ENCODE results near the gene TMBIM4. TPM values are rescaled to one million over a fixed set of nuclear protein-coding genes. Genes with fewer than 3 reads are reported as not detected.
"Not testable (repeated sequence)": the region's sequence is repeated elsewhere in the genome, so short reads cannot be mapped to it uniquely, and the experiment has no call there.

The TMBIM4 gene, protein sequence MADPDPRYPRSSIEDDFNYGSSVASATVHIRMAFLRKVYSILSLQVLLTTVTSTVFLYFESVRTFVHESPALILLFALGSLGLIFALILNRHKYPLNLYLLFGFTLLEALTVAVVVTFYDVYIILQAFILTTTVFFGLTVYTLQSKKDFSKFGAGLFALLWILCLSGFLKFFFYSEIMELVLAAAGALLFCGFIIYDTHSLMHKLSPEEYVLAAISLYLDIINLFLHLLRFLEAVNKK
- total RNA-seq: 97.0 TPM
- 224 TPM for polyA plus RNA-seq

DNA sequence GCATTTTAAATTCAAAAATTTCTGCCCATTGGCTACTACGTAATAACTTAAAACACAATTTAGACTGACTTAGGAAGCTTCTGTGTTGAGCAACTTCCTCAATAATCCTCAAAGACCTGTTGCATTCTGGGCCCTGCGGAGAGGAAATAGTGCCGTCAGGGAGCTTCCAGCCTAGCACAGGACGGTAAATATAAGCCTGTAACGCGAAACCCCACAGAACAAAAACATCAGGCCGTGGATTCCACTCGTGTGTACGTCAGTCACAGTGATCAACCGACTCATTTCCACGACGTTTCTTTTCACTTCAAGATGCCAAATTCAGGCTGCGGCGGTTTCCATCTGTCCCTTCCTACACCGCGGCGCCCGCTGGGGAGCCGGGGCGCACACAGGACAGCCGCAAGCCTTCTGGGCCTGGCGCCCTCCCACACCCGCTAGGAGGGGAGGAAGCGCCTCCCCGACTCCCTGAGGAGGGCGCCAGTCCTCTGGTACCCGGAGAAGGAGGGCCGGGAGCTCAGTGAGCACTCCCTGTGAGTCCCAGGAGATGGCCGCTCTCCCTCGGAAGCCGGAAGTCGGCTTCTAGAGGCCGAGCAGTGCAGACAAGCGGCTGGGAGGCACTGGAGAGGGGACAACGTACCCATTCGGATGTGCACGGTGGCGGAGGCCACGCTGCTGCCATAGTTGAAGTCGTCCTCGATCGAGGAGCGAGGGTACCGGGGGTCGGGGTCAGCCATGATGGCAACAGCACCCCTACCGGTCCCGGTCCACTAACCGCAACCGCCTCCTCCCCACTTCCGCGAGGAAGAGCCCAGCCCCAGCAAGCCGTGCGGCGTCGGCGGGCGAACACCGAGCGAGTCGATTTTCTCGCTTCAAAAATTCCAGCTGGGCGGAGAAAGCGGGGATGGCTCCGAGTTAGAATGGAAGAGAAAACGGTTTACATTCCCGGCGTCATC is at the start of gene TMBIM4:
Gene TMBIM4, minus strand, starts transcription at position 776 of the 950 bp plus-strand sequence. Its CDS starts 45 bp downstream, at position 731.
- WGBS: under 1% methylated on average over 67 of the region's 67 CpGs
- peak; percentile 86 for DNase-seq (ENCODE audit: extremely low spot score)
- H3K36me3 ChIP-seq (ENCODE audit: insufficient read depth): no peaks in the 10 kb centered on the region

DNA sequence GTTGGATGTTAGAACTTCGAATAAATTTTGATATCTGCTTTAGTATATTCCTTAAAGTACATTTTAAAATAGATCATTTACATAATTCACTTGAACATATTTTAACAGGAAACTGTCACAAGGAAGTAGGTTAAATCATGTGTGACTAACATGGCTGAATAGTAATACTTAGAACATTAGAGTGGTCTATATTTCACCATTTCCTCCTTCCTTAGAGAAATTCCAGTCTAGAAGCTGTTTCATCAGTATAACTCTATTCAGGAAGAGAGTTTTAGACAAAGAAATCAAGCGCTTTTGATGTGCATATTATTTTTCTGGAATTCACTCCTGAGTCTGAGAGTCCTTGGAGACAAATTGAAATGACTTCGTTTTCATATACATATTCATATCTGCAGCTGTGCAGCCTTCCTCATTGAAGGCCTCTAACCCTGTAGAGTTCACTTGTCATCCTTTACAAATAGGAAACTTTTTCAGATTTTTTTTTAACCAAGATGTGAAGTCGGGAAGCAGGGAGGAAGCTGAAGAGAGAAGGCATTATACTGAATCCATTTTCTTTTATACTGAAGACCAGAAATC is 47.6 kb upstream of the TMBIM4 start:
- Histone ChIP-seq H3K4me1 (ENCODE audit: insufficient read depth) (no peaks in the 10 kb centered on the region), H3K36me3 (ENCODE audit: insufficient read depth) (no peaks in the 10 kb centered on the region), H3K27ac (ENCODE audit: low read depth) (no peak overlapping the region), H3K4me3 (ENCODE audit: low read depth, low read length) (no peak overlapping the region)
- 69% methylated on average over 4 of the region's 4 CpGs for WGBS
- DNase-seq (ENCODE audit: extremely low spot score): no peak

More for the DNA sequence above, at the start of gene TMBIM4:
- peak within 1 kb of the TSS; percentile 72 for H3K4me3 ChIP-seq (ENCODE audit: low read depth, low read length)
- no peaks in the 10 kb centered on the region for H3K4me1 ChIP-seq (ENCODE audit: insufficient read depth)
- H3K27ac ChIP-seq (ENCODE audit: low read depth): peak within 1 kb of the TSS; percentile 99

DNA sequence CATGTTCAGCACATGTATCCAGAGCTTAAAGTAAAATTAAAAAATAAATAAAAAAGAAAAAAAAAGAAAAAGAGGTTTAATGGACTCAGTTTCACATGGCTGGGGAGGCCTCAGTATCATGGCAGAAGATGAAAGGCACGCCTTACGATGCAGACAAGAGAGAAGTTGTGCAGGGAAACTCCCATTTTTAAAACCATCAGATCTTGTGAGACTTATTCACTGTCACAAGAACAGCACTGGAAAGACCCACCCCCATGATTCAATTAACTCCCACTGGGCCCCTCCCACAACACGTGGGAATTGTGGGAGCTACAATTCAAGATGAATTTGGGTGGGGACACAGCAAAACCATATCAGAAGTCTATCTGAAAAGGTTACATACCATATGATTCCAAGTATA is 43.2 kb upstream of the TMBIM4 start:
- WGBS: 90% methylated on average over 3 of the region's 3 CpGs
- H3K27ac ChIP-seq (ENCODE audit: low read depth): peak overlapping the region; percentile 23
- H3K4me3 ChIP-seq (ENCODE audit: low read depth, low read length); H3K36me3 ChIP-seq (ENCODE audit: insufficient read depth); H3K4me1 ChIP-seq (ENCODE audit: insufficient read depth); DNase-seq (ENCODE audit: extremely low spot score): not testable (repeated sequence)

DNA sequence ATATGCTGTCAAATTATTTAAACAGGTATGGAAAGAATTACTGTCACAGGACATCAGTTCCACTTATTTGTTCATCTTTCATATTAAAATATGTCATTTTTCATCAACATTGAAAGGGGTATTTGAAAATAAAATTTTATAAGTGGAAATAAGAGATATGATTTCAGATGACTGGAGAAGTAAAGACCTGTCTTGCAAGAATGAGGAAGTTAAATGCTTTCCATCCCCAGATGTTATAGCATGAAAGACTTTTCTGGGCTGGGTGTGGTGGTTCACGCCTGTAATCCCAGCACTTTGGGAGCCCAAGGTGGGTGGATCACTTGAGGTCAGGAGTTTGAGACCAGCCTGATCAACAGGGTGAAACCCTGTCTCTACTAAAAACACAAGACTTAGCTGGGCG is 41.8 kb upstream of the TMBIM4 start:
- H3K36me3 ChIP-seq (ENCODE audit: insufficient read depth); H3K27ac ChIP-seq (ENCODE audit: low read depth); H3K4me3 ChIP-seq (ENCODE audit: low read depth, low read length); DNase-seq (ENCODE audit: extremely low spot score); H3K4me1 ChIP-seq (ENCODE audit: insufficient read depth): not testable (repeated sequence)
- 95% methylated on average over 2 of the region's 2 CpGs for WGBS

DNA sequence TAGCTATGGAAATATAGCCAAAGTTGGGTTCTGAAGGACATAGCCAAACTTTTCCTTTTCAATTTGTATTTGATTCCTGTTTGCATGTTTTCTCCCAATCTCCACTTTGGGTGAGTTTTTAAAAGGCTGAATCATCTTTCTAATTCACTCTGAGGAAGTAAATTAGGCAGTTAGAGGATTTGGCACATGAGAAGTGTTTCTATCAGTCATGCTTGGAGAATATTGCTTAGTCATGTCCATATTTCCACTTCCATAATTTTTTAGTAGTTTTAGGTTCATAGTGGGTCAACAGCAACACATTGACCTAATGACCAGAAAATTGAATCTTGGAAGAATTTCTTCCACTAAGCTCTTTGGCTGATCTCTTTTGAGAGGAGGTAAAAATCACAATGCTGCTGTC is 41.0 kb upstream of the TMBIM4 start:
- Histone ChIP-seq H3K27ac (ENCODE audit: low read depth) (no peak overlapping the region), H3K4me3 (ENCODE audit: low read depth, low read length) (no peak overlapping the region), H3K4me1 (ENCODE audit: insufficient read depth) (no peaks in the 10 kb centered on the region), H3K36me3 (ENCODE audit: insufficient read depth) (no peaks in the 10 kb centered on the region)
- DNase-seq (ENCODE audit: extremely low spot score): no peak

DNA sequence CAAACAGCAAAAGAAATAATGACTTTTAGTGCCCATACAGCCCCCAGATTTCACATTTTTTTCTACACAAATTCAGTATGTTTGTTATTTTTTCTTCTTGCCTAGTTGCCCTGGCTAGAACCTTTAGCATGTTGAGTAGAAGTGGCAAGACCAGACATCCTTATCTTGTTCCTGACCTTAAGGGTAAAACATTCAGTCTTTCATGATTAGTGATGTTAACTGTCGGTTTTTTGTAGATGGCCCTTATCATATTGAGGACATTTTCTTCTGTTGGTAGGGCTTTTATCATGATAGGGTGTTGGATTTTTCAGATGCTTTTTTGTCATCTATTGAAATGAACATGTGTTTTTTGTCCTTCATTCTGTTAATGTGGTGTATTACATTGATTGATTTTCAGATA is 36.3 kb upstream of the TMBIM4 start:
- no peak overlapping the region for H3K27ac ChIP-seq (ENCODE audit: low read depth)
- WGBS: 84% methylated on average over 1 of the region's 1 CpG
- no peaks in the 10 kb centered on the region for H3K4me1 ChIP-seq (ENCODE audit: insufficient read depth)

DNA sequence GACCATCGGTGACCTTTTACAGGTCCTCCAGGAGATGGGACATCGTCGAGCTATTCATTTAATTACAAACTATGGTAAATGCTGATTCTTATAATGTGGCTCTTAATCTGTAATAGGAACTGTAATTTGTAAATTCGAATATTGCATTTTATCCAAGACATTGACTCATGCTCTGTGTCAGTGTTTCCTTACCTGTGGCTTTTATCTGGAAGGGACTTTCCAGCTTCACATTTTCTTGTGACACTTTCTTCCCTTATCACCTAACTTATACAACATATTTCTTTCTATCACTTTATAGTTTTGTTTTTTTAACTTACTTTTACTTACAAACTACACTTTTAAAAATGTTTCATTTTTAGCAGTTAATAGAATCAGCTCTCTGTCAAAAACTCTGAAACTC is 34.0 kb upstream of the TMBIM4 start:
- WGBS: 86% methylated on average over 4 of the region's 4 CpGs
- Histone ChIP-seq H3K27ac (ENCODE audit: low read depth) (no peak overlapping the region), H3K4me1 (ENCODE audit: insufficient read depth) (no peaks in the 10 kb centered on the region), H3K4me3 (ENCODE audit: low read depth, low read length) (no peak overlapping the region), H3K36me3 (ENCODE audit: insufficient read depth) (no peaks in the 10 kb centered on the region)
- DNase-seq (ENCODE audit: extremely low spot score): no peak

More for the DNA sequence above, 36.3 kb upstream of the TMBIM4 start:
- H3K4me3 ChIP-seq (ENCODE audit: low read depth, low read length): no peak overlapping the region
- H3K36me3 ChIP-seq (ENCODE audit: insufficient read depth): no peaks in the 10 kb centered on the region
- DNase-seq (ENCODE audit: extremely low spot score): no peak

DNA sequence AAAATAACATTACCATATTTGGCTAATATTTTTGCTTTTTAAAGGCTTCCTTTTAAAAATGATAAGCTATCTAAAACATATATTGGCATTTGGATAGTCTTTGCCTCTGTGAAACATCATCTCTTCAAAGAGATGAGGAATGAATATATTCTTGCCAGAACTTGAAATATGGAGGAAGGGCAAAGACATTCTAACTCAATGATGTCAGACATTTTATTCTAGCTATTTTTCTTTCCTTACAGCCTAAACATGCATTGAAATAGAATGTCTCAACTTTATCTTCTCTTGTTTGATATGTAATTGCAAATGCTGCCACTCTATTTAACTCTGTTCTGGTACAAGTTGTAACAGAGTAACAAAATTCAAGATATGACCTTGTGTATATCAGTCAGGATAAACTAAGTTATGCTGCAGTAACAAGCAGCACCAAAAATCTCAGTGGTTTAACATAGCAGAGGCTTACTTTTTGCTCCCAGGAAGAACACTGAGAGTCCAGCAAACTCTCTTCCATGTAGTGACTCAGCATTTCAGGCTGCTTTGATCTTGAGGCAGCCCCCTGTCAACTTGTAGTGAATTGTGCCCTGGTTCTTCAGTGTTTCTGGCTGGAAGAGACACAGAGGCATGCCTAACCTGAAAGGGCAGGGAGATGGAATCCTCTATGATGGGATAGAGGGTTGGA is 30.2 kb upstream of the TMBIM4 start:
- no peak for DNase-seq (ENCODE audit: extremely low spot score)

DNA sequence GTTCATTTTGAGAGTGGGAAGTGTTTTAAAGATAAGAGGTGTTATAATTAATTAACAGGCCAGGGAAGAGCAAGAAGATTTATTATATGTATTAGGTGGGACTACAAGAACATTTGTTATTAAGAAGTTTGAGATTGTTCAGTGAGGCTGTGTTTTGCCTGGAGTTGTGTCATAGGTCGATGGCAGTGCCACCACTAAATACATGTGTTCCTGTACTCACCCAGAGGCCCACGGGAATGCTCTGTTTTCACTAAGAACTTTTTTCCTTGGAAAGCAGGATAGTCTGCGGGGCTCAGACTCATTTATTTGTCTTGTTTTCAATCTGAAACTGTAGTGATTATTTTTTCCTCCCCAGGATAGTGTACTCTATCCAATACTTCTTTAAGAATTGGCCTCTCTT is 29.3 kb upstream of the TMBIM4 start:
- H3K36me3 ChIP-seq (ENCODE audit: insufficient read depth): peaks cover 1% of the 10 kb centered on the region
- no peak for DNase-seq (ENCODE audit: extremely low spot score)
- H3K27ac ChIP-seq (ENCODE audit: low read depth): no peak overlapping the region
- H3K4me3 ChIP-seq (ENCODE audit: low read depth, low read length): no peak overlapping the region
- no peaks in the 10 kb centered on the region for H3K4me1 ChIP-seq (ENCODE audit: insufficient read depth)
- 89% methylated on average over 3 of the region's 3 CpGs for WGBS

More for the DNA sequence above, 30.2 kb upstream of the TMBIM4 start:
- Histone ChIP-seq H3K36me3 (ENCODE audit: insufficient read depth) (no peaks in the 10 kb centered on the region), H3K4me3 (ENCODE audit: low read depth, low read length) (no peak overlapping the region), H3K4me1 (ENCODE audit: insufficient read depth) (no peaks in the 10 kb centered on the region), H3K27ac (ENCODE audit: low read depth) (no peak overlapping the region)

DNA sequence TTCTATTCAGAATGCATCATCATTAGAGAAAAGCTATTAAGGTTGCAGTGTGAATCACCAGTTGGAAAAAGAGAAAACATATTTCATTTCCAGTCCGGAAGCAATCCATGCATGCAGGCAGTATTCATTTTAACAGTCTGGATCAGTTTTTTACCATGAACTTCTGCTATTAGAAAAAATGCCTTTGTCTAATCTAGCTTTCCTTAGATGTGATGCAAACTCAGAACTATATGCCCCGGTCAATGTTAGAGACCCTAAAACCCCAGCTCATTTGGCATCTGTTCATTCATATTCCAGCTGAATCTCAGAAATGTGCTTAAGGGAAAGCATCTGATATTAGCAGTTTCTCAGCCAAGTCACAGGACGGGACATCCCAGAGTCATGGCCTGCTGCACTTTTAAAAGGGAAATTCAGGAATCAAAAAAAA is 27.7 kb upstream of the TMBIM4 start:
- no peaks in the 10 kb centered on the region for H3K4me1 ChIP-seq (ENCODE audit: insufficient read depth)
- H3K27ac ChIP-seq (ENCODE audit: low read depth): no peak overlapping the region
- 38% methylated on average over 3 of the region's 3 CpGs for whole genome bisulfite sequencing
- H3K36me3 ChIP-seq (ENCODE audit: insufficient read depth): peaks cover 1% of the 10 kb centered on the region
- no peak for DNase-seq (ENCODE audit: extremely low spot score)
- H3K4me3 ChIP-seq (ENCODE audit: low read depth, low read length): no peak overlapping the region

DNA sequence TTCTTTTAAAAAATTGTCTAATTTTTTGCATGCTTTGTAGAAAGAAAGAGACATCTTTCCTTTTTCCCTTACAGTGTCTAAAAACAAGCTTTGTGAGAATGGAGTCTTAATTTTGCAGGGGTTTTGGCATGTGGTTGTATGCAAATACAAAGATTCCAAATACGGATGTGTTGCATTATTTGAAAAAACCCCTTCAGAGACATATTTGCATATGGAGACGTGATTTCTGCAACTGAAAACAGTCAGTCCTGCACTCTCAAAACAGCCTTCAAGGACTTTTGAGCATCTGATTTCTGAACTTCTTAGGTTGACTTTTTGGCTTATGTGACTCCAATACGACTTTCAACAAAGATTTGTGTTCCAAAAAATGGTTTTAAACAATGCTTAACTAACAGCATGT is 27.0 kb upstream of the TMBIM4 start:
- no peak for DNase-seq (ENCODE audit: extremely low spot score)
- Histone ChIP-seq H3K4me1 (ENCODE audit: insufficient read depth) (no peaks in the 10 kb centered on the region), H3K27ac (ENCODE audit: low read depth) (no peak overlapping the region), H3K4me3 (ENCODE audit: low read depth, low read length) (no peak overlapping the region), H3K36me3 (ENCODE audit: insufficient read depth) (peaks cover 1% of the 10 kb centered on the region)
- WGBS: 51% methylated on average over 3 of the region's 3 CpGs

DNA sequence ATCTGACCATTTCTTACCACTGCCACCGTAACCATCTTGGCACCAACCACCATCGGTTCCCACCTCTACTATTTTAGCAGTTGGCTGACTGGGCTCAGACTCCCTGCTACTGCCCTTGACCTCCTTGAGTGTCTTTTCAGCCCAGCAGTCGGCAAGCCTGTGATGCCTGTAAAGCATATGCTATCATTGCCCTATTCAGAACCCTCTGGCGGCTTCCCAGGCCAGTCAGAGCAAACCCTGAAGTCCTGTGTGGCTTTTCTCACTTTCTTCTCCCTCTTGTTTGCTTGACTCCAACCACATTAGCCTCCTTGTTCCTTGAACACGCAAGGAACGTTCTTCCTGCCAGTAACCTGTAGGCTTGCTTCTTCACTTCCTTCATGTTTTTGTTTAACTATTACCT is 25.4 kb upstream of the TMBIM4 start:
- Histone ChIP-seq H3K4me3 (ENCODE audit: low read depth, low read length) (no peak overlapping the region), H3K4me1 (ENCODE audit: insufficient read depth) (peaks cover 2% of the 10 kb centered on the region), H3K27ac (ENCODE audit: low read depth) (no peak overlapping the region), H3K36me3 (ENCODE audit: insufficient read depth) (peaks cover 1% of the 10 kb centered on the region)
- no peak for DNase-seq (ENCODE audit: extremely low spot score)
- 91% methylated on average over 6 of the region's 6 CpGs for WGBS

DNA sequence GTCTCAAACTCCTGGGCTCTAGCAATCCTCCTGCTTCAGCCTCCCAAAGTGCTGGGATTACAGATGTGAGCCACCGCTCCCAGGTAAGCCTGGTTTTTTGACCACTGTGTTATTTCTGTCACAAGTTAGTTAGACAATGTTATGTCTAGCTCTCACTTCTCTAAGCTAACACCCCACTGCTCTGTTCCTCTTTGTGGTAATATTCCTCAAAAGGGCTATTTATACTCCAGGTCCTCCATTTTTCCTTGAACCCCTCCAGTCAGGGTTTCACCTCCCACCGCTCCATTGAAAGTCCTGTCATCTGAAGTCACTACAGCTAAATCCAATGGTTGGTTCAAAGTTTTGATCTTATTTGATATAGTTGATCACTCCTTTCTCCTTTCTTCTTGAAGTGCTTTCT is 24.3 kb upstream of the TMBIM4 start:
- Histone ChIP-seq H3K36me3 (ENCODE audit: insufficient read depth) (peaks cover 1% of the 10 kb centered on the region), H3K27ac (ENCODE audit: low read depth) (no peak overlapping the region), H3K4me1 (ENCODE audit: insufficient read depth) (peaks cover 2% of the 10 kb centered on the region), H3K4me3 (ENCODE audit: low read depth, low read length) (no peak overlapping the region)
- WGBS: 98% methylated on average over 2 of the region's 2 CpGs
- no peak for DNase-seq (ENCODE audit: extremely low spot score)

All from urinary bladder (tissue), 4 donors.